ENCODE results near the gene TBCC.

GRCh38 chr6:42783177-42783875 is 37.4 kb upstream of the TBCC start:
- TF ChIP-seq CTCF (IDR thresholded peaks at IDR 0.05) (no peak), POLR2A (IDR thresholded peaks at IDR 0.05) (no peak)

Measured in heart left ventricle (tissue), 13 donors.